Stimulated activated CD8-positive, alpha-beta memory T cell treated with anti-CD3 and anti-CD28 coated beads, Interleukin-12 subunit alpha, Interleukin-12 subunit beta, amount 100 ng/mL, for 24 hours (primary cell): Measurements from ENCODE around the gene CDH13.

Source experiments
- DNase-seq: peaks from one replicate; pipeline ENCODE4 v3.0.0-alpha.2; 2020; ENCODE audit errors: extremely low read depth

The CDH13 gene

DNA sequence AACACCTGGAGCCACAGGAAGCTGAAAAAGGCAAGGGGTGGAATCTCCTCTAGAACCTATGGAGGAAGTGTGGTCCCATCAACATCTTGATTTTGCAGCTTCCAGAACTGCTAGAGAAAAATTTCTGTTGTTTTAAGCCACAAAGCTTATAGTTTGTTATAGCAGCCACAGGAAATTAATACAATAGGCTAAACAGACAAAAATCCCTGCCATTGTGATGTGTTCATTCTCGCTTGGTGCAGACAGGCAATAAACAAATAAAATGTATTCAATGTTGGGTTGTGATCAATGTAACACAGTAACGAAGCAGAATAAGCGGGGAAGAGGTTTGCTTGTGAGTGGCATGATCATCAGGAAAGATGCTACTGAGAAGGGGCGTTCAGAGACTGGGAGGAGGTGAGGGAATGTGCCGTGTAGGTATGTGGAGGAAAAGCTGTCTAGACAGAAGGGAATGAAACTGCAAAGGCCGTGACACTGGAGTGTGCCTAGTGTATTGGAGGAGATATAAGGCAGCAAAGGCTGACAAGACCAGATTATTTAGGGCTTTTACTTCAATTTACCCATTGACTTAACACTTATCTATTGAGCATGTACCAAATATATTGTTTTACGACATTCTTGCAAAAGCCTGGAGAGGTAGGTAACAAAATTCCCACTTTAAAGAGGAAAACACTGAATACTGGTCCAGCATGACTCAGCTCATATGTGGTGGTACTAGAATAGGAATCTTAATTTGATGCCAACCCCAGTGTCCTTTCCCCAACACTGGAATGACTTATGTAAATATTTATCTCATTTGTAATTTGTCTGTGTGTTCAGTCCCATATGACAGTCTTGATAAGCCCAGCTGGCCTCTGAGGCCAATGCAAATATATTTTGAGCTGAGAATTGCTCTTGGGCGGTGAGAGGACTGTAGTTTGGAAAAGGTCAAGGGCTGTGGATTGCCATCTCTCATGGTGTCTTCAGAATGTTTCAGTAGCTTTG, 375.9 kb downstream of the CDH13 start:
- DNase-seq = no peak

DNA sequence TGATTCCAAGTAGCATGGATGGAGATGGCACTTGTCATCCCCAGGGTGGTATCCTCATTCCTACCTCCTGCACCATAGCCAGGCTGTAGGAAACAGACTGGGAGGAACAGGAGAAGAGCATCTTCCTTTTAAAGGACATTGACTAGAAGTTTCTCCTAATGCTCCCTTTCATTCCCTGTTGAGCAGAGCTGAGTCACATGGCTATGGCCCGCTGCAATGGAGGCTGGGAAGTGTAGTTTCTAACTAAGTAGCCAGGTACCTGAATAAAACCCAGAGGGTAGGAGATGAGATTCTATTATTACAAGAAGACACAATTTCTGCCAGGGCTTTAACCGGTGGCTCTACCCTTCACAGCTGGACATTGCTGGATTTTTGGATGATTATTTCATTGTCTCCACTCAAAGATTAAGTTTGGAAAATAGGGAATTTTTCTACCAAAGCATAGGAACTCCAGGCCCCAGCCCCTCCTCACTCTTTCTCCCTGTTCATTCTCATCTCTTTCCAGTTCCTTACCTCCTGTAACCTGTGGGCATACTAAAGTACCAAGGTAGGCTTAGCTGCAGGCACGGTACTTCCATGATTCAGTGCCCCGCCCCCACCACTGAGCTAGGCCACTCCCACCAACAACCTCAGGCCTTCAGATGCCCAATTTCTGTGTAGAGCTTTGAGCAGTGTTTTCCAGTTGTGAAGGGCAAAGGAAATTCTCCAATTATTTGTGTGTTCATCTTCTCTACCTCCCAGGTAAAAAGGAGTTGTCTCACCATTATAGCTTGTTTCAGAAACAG, 378.3 kb downstream of the CDH13 start:
- no peak for DNase-seq

DNA sequence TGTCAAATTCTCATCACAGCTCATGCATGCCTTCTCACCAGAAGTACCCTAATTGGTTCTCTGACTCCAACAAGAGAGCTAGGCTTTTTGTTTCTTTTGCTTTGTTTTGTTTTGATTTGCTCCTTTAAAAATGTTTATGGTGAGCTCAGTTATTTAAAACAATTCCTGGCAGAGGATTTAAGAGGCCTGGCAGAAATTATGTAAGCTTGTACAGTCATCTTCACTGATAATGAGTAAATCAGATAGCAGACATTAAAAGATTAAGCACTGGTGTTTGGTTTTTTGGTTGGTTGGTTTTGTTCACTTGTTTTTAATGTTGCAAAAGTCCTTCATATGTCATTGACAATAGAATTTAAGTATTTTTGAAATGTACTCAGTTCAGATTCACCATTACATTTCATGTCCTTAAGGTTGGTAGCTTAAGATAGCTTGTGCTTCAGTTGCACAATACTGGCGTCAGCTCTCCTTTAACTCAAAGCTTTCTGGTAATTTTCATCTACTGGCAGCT, 378.9 kb downstream of the CDH13 start:
- no peak for DNase-seq

DNA sequence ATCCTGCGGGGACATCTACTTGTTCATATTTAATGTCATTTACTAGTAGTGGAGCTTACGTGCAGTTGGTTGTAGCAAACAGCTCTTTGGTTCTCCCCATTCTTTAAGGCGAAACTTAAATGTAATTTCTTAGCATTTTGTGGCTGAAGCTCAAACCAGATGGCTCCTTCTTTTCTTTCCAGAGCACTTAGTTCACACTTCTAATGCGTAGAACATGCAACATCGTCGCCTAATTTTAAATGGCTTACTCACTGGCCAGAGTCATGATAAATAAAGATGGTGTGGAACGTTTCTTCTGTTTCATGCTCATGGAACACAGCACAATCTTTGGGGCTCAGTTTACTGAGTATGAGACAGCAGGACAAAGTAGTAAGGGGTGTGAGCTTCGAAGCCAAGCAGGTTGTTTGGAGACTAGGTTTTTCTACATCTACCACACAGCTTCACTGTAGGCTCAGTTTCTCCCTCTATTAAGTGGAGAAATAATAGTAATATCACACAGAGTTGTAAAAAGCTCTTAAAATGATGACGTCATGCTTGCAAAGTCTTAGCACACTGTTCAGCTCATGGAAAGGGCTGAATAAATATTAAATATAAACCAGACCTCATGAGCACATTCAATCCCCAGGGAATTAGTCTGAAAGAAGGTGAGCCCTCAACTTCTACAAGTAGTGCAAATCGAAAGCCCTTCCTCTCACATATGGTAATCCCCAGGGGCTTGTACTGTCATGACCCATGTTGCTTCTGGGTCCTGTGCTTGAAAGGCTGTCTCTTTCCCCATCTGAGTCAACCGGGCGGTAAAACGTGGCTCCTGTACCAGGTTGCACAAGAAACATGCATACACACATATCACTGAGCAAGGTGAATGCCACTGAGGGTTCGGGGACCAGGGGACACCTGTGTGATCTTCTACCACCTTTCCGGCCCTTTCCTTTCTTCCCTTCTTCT, 384.3 kb downstream of the CDH13 start:
- DNase-seq = no peak

DNA sequence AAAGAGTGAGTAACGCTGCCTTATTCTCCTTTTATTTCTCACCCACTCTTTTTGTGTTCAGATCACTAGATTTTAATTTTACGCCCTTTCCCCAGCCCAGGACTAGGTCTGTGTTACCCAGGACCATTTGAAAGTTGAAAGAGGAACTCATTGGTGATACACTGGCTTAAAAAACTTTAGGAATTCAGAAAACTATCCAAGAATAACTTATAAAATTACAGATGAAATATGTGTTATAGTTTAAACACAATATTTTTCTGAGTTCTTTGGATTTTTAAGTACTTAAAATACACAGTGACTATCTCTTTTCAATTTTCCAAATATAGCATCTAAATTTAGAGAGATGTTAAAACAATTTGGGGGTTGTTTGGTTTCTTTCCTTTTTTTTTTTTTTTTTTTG, 385.2 kb downstream of the CDH13 start:
- DNase-seq = no peak

DNA sequence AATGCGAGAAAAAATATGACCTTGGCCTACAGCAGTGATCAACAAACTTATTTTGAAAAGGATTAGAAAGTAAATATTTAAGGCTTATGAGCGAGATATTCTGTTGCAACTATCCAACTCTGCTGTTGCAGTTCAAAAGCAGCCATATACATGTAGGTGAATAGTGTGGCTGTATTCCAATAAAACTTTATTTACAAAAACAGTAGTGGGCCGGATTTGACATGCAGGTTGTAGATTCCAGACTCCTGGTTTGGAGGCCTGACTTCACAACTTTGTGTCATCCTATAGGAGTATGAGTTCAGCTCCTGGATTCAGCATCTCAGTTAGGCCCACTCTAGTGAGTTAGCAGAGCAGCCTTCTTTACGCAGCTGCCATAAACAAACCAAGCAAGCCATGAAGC, 386.3 kb downstream of the CDH13 start:
- no peak for DNase-seq

DNA sequence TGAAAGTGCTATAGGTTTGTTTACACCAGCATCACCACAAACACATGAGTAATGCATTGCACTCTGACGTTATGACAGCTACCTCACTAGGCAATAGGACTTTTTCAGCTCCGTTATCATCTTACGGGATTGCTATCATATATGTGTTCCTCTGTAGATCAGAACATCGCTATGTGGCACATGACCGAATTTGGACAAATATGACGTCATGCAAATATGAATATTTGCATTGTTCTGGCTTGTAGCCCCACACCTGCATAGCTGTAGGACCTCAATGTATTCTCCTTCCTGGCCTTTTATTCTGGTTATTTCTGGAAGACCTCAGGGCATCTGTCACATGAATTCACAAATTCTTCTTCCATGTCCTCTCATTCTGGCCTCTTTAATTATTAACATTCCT, 393.2 kb downstream of the CDH13 start:
- no peak for DNase-seq

DNA sequence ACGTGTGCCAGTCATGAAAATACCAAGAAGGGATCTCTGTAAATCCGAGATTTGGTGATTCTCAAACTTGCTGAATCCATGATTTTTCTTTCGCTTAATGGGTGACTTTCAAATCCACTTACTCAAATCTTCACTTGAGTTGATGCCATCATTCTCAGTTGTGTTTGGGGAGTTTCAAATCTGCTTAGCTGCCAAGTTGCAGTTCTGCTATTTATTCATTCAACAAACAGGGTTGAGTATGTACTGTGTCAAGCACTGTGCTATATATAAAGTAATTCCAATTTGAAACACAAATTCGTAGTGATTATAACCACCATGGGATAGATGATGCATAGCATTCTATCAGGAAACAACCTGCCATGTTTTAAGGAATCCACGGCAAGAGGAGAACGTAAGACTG, 394.3 kb downstream of the CDH13 start:
- DNase-seq = no peak

DNA sequence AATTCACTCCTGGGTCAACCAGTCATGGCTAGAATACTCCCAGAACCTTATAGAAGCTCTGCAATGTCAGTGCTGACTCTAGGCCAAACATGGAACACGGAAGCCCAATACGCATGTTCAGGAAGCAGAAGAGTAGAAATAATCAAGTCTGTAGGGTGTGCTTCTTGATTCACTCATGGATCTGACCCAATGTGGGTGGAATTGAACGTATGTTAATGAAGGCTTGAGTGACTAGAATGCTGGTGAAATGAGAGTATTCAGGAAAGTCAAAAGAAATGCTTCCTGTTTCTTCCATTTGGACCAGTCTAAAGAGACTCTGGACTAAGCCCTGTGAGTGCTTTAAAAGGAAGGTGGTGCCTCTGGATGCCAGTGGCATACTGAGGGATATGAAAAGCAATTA, 395.0 kb downstream of the CDH13 start:
- DNase-seq = no peak

DNA sequence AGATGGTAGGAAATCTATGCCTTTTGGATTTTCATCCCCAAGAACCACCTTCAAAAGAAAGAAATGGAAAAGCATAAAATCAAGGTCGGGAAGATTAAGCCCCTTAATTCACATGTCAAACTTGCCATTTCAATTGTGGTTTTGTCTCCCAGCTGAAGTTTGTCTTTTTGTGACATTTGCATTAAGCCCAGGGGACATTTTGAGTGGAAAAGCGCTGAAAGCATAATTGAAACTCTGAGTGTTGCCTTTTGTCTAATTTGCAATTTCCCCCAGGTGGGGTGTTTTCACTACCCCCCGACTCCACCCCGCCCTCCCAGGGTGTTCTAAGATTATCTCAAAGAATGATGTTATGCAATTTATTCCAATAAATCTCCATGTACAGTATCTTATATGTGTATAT, 396.2 kb downstream of the CDH13 start:
- no peak for DNase-seq

DNA sequence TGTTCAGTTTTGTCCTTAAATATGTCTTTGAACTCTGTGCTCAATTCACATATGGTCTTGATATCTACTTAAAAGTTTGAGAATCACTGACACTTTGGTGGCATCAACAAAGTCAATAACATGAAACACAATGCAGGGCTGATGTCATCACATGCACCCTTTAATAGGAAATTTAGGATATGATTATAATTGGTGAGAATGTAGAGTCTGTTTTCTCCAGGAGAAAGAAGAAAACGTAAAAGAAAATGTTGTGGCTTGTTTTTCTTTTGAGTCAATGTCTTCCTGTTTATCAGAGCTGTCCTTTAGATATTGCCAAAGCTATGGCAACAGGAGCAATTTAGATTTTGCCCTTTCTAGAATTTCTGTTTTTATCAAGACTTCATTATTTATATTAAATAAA, 396.9 kb downstream of the CDH13 start:
- DNase-seq = no peak

DNA sequence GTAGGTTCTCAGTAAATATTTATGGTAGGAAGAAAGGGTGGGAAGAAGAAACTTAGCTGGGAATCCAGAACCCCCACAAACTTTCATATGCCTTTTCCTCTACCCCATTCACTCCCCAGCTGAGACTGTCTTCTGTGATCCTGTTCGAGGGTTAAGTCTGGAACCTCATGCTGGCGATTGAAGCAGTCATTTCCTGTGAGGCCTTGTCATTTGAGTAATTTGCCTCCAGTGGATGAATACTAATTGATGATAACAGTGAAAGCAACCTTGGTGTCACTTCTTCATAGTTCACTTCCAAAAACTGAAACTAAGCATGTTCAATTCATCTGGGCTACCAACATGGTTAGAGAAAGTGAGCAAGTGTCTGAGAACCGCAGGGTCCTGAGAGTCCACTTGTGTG, 401.2 kb downstream of the CDH13 start:
- DNase-seq = no peak

DNA sequence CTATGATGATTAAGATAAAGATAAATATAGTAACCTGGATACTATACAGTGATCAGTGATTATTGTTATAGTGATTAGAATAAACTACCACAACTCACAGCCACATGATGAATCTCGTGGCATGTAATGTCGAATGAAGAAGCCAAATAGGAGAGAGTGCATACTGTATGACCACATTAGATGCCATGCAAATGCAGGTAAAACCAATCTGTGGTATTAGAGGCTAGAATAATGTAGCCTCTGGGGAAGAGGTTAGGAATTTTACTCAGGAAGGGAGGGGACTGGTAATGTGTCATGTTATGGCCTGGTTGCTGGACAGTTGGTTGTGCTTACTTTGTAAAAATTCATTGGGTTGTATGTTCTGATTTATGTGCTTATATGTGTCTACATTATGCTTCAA, 402.7 kb downstream of the CDH13 start:
- no peak for DNase-seq

DNA sequence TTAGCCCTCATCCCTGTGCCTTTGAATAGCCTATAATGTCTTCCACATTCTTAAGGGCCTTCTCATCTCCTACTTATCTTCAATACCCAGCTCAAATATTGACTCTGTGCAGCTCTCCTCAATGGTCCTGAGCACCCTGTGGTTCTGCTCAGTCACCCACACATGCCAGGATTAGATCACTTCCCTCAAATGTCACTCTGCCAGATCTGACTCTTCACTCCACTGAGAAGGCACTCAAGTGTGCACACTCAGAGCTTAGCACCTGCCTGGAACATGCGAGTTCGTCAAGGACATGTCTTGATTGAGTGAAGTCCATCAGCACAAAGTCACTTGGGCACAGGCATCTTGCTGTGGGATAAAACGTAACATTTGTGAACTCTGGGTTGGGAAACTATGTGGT, 404.8 kb downstream of the CDH13 start:
- no peak for DNase-seq

DNA sequence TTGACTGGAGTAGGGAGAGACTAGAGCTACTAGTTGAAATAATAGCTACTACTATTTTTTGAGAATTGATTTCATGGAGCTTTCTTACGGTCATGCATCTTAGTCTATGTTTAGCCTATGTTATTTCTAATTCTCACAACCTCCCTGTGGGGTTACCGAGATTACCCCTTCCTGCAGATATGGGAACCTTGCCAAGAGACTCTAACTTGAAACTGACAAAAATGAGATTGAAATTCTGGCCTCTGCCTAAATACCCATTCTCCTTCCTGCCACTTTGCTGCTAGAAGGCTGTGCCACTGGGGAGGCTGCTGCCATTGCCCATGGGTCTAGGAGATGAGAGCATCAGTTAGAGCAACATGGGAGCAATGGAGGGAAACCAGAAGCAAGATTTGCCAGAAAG, 410.3 kb downstream of the CDH13 start:
- no peak for DNase-seq

DNA sequence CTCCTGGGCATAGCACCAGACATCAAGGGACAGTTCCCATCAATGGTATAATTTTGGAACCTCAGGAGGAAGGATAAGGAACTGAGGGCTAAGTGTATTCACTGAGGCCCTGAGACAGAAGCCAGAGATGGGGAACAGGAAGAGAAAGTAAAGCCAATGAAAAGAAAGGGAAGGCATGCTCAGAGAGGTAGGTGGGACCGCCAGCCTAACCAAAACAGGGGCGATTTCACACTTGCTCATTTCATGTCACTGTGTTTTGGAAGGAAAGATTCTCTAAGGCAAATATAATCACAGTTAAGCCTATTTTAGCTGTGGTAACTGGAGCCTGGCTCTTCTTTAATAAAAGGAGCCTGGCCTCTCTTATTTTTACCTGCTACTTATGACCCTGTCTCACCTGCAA, 411.1 kb downstream of the CDH13 start:
- no peak for DNase-seq

DNA sequence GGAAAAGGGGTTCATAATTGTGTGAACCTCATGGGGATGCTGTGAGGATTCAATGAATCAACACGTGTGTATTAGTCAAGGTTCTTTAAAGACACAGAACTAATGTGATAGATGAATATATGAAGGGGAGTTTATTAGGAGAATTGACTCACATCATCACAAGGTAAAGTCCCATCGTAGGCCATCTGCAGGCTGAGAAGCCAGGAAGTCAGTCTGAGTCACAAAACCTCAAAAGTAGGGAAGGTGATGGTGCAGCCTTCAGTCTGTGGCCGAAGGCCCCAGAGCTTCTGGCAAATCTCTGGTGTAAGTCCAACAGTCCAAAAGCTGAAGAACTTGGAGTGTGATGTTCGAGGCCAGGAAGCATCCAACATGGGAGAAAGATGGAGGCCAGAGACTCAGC, 413.4 kb downstream of the CDH13 start:
- no peak for DNase-seq

DNA sequence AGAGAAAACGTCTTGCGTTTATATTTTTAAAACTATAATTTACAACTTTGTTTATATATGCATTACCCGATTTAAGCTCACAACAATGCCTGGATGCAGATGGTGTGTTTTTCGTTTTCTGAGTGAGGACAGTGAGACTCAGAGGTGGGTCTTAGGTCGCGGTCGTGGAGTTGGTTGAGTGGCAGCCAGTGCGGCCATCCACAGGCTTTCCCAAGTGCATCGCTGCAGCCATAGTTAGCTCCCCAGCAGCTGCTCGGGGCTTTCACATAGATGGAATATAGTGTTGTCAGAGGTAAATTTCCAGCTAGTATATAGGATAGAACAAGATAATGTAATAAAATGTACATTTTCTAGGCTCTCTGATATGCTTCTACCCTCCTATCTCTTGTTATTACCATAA, 417.8 kb downstream of the CDH13 start:
- no peak for DNase-seq

DNA sequence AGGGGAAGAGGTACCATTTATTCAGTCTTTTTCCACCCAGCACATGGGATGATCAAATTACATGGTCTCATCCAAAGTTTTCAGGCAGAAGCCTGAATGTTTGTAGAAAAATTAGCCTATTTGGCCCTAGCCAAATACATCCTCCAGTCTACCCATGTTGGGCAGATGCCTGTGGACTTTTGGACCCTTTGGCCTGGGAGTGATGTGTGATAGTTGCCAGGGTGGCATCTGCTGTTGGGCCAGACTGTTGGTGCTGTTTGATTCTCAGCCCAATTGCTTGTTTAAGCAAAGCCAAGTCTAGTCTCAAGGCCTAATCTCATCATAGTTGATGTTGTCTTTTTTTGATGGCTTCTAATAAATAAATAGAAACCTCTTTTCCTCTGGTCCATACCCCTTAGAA, 419.0 kb downstream of the CDH13 start:
- DNase-seq = no peak

DNA sequence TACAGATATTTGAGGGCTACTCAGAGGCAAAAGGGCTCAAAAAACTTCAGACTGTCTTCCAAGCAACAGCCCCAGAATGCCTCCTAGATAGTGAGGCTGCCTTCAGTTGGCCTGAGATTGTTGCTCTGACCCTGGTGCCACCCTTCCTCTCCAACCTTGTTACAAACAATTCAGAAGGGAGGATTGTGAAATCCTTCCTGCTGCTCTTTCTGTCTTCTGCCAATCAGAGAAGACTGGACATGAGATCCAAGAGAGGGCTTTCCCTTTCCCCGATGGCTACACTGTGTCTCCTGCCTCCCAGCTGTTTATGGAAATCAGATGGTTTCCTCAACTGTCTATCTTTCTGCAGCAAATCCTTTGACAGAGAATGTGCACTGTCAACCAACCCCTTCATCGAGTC, 419.9 kb downstream of the CDH13 start:
- DNase-seq = no peak

DNA sequence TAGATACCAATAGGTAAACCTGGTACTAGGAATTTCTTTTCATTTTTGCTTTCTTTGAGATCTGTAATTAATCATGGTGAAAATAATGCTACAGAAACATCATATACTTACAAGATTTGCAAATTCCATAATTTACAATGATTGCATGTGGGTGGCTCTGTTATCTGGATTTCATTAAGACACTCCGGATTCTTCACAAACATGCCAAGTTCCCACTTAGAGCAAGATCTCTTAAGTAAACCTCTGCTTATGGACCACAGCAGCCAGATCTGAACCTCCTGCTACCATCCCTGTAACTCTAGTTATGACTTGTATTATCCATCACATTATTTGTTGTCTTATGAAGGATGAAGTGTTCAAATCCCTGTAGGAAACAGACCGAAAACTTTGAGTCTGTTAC, 424.7 kb downstream of the CDH13 start:
- DNase-seq = no peak

DNA sequence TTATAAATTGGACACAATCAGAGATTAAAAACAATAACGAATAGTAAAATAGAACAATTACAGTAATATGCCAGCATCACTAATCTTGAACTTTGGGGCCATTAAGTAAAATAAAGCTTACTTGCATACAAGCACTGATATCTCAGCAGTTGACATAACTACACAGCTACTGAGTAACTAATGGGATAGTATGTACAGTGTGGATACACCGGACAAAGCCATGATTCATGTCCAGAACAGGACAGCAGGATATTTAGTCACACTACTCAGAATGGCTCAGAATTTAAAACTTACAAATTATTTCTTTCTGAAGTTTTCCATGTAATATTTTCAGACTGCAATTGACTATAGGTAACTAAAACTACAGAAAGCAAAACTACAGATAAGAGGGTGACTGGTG, 427.5 kb downstream of the CDH13 start:
- DNase-seq = no peak
